WTC11 (cell line): ENCODE results near the gene ZMYM5. TPM values are rescaled to one million over a fixed set of nuclear protein-coding genes. Genes with fewer than 3 reads are reported as not detected.

Experiments
- ATAC-seq: fragments of 200-7000 bp; cut with Tn5 transposase; 2 replicates; pipeline ENCODE4 v1.10.0; 2021; ENCODE audit warnings: mild to moderate bottlenecking, moderate library complexity
- CTCF ChIA-PET: fragments of 300-600 bp; sonication (Branson Sonifier 250); formaldehyde crosslinking; loops from one replicate; lab custom pipeline; 2021; ENCODE audit warnings: antibody characterized with exemption; lab: Charles Lee
- POLR2A ChIA-PET: fragments of 350-600 bp; sonication (Branson Sonifier 250); formaldehyde crosslinking; loops from one replicate; lab custom pipeline; 2021; ENCODE audit warnings: antibody characterized with exemption; lab: Charles Lee
- DNase-seq: peaks from one replicate; pipeline ENCODE4 v3.0.0; 2021; ENCODE audit warnings: low spot score
- H3K27ac Mint-ChIP-seq: 2 replicates; pipeline ENCODE4 v1.8.0; 2021; ENCODE audit warnings: mixed read lengths
- H3K27me3 Mint-ChIP-seq: 2 replicates; pipeline ENCODE4 v1.8.0; 2021; ENCODE audit warnings: low read depth, mild to moderate bottlenecking, moderate library complexity, mixed read lengths
- H3K36me3 Mint-ChIP-seq: 2 replicates; pipeline ENCODE4 v1.8.0; 2021; ENCODE audit warnings: mixed read lengths
- H3K4me1 Mint-ChIP-seq: 2 replicates; pipeline ENCODE4 v1.8.0; 2022; ENCODE audit warnings: mixed read lengths
- H3K4me3 Mint-ChIP-seq: 2 replicates; pipeline ENCODE4 v1.8.0; 2021; ENCODE audit warnings: mild to moderate bottlenecking, moderate library complexity, mixed read lengths
- H3K9me3 Mint-ChIP-seq: 2 replicates; pipeline ENCODE4 v1.8.0; 2021; ENCODE audit warnings: mixed read lengths
- CDX4 ChIP-seq: fragments of 250-450 bp; sonication (Bioruptor Pico); IDR thresholded peaks from 2 replicates; pipeline ENCODE4 v1.9.0; 2021; ENCODE audit warnings: moderate library complexity, mild to moderate bottlenecking, inconsistent platforms, borderline replicate concordance
- E2F4 ChIP-seq: sonication (generic); formaldehyde crosslinking; IDR thresholded peaks from 2 replicates; pipeline ENCODE4 v1.8.1; 2022; ENCODE audit warnings: low read depth, mild to moderate bottlenecking, moderate library complexity, missing genetic modification reagents, borderline replicate concordance
- FOXJ3 ChIP-seq: sonication (generic); formaldehyde crosslinking; IDR thresholded peaks from 2 replicates; pipeline ENCODE4 v1.9.0; 2021; ENCODE audit warnings: missing genetic modification reagents, mild to moderate bottlenecking, borderline replicate concordance
- FOXK1 ChIP-seq: sonication (generic); formaldehyde crosslinking; IDR thresholded peaks from 2 replicates; pipeline ENCODE4 v1.8.0; 2022; ENCODE audit warnings: mild to moderate bottlenecking, moderate library complexity, missing genetic modification reagents
- GRHL2 ChIP-seq: fragments of 250-450 bp; sonication (Bioruptor Pico); IDR thresholded peaks from 2 replicates; pipeline ENCODE4 v1.8.0; 2022; ENCODE audit warnings: mild to moderate bottlenecking, moderate library complexity; ENCODE audit not compliant: insufficient replicate concordance, severe bottlenecking
- IRF2 ChIP-seq: sonication (generic); formaldehyde crosslinking; IDR thresholded peaks from 2 replicates; pipeline ENCODE4 v1.8.0; 2022; ENCODE audit warnings: low read depth, missing genetic modification reagents, borderline replicate concordance
- JUN ChIP-seq: sonication (generic); formaldehyde crosslinking; IDR thresholded peaks from 2 replicates; pipeline ENCODE4 v1.8.0; 2023; ENCODE audit warnings: mild to moderate bottlenecking, missing genetic modification reagents
- PRRX2 ChIP-seq: fragments of 250-450 bp; sonication (Bioruptor Pico); IDR thresholded peaks from 2 replicates; pipeline ENCODE4 v1.8.0; 2021; ENCODE audit warnings: mild to moderate bottlenecking
- SOX15 ChIP-seq: fragments of 250-450 bp; sonication (Bioruptor Pico); IDR thresholded peaks from 2 replicates; pipeline ENCODE4 v1.9.0; 2021; ENCODE audit warnings: mild to moderate bottlenecking
- SP1 ChIP-seq: sonication (generic); formaldehyde crosslinking; conservative IDR thresholded peaks from 2 replicates; pipeline ENCODE4 v1.8.1; 2022; ENCODE audit warnings: missing genetic modification reagents
- ZNF396 ChIP-seq: fragments of 250-450 bp; sonication (Bioruptor Pico); IDR thresholded peaks from 2 replicates; pipeline ENCODE4 v1.8.0; 2021; ENCODE audit warnings: mild to moderate bottlenecking, moderate library complexity, borderline replicate concordance
- ZNF532 ChIP-seq: fragments of 250-450 bp; sonication (Bioruptor Pico); IDR thresholded peaks from 2 replicates; pipeline ENCODE4 v1.9.0; 2021; ENCODE audit warnings: mild to moderate bottlenecking, borderline replicate concordance
- ZSCAN18 ChIP-seq: fragments of 250-450 bp; sonication (Bioruptor Pico); IDR thresholded peaks from 2 replicates; pipeline ENCODE4 v2.1.2; 2022; ENCODE audit warnings: mild to moderate bottlenecking, moderate library complexity
- total RNA-seq: library from RNA; stranded (reverse); gene quantifications from 3 replicates; pipeline ENCODE4 v1.2.3, GENCODE V29; 2021
- TF ChIP-seq, protein P1 (sequence below): sonication (generic); formaldehyde crosslinking; IDR thresholded peaks from 2 replicates; pipeline ENCODE4 v1.8.0; 2022; ENCODE audit warnings: missing genetic modification reagents
- TF ChIP-seq, protein P2 (sequence below): sonication (generic); formaldehyde crosslinking; IDR thresholded peaks from 2 replicates; pipeline ENCODE4 v1.8.0; 2023; ENCODE audit warnings: missing genetic modification reagents, mild to moderate bottlenecking, borderline replicate concordance
- TF ChIP-seq, protein P3 (sequence below): fragments of 250-450 bp; sonication (Bioruptor Pico); IDR thresholded peaks from 2 replicates; pipeline ENCODE4 v1.9.0; 2021; ENCODE audit warnings: mild to moderate bottlenecking

ZMYM5 gene
- total RNA-seq, 1 experiment from 2014 or later, result 10.3 TPM

- Mint-ChIP-seq H3K27ac (no peak overlapping the region), H3K27me3 (no peaks in the 10 kb centered on the region), H3K9me3 (no peaks in the 10 kb centered on the region), H3K36me3 (no peaks in the 10 kb centered on the region), H3K4me1 (no peaks in the 10 kb centered on the region), H3K4me3 (no peak overlapping the region)
- ATAC-seq (no peak), DNase-seq (no peak)
- POLR2A ChIA-PET, result no interaction called here
- CTCF ChIA-PET, result no interaction called here
- TF ChIP-seq JUN (CRISPR knock-in tag), result no peak
- TF ChIP-seq SOX15 (CRISPR knock-in tag), result no peak
- no peak for TF ChIP-seq IRF2 (CRISPR knock-in tag)
- no peak for TF ChIP-seq GRHL2 (CRISPR knock-in tag)
- TF ChIP-seq, protein P1, sequence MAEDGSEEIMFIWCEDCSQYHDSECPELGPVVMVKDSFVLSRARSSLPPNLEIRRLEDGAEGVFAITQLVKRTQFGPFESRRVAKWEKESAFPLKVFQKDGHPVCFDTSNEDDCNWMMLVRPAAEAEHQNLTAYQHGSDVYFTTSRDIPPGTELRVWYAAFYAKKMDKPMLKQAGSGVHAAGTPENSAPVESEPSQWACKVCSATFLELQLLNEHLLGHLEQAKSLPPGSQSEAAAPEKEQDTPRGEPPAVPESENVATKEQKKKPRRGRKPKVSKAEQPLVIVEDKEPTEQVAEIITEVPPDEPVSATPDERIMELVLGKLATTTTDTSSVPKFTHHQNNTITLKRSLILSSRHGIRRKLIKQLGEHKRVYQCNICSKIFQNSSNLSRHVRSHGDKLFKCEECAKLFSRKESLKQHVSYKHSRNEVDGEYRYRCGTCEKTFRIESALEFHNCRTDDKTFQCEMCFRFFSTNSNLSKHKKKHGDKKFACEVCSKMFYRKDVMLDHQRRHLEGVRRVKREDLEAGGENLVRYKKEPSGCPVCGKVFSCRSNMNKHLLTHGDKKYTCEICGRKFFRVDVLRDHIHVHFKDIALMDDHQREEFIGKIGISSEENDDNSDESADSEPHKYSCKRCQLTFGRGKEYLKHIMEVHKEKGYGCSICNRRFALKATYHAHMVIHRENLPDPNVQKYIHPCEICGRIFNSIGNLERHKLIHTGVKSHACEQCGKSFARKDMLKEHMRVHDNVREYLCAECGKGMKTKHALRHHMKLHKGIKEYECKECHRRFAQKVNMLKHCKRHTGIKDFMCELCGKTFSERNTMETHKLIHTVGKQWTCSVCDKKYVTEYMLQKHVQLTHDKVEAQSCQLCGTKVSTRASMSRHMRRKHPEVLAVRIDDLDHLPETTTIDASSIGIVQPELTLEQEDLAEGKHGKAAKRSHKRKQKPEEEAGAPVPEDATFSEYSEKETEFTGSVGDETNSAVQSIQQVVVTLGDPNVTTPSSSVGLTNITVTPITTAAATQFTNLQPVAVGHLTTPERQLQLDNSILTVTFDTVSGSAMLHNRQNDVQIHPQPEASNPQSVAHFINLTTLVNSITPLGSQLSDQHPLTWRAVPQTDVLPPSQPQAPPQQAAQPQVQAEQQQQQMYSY (CRISPR knock-in tag), result no peak
- no peak for TF ChIP-seq ZSCAN18 (CRISPR knock-in tag)
- TF ChIP-seq FOXK1 (CRISPR knock-in tag), result no peak
- TF ChIP-seq FOXJ3 (CRISPR knock-in tag), result no peak
- no peak for TF ChIP-seq E2F4 (CRISPR knock-in tag)
- TF ChIP-seq, protein P2, sequence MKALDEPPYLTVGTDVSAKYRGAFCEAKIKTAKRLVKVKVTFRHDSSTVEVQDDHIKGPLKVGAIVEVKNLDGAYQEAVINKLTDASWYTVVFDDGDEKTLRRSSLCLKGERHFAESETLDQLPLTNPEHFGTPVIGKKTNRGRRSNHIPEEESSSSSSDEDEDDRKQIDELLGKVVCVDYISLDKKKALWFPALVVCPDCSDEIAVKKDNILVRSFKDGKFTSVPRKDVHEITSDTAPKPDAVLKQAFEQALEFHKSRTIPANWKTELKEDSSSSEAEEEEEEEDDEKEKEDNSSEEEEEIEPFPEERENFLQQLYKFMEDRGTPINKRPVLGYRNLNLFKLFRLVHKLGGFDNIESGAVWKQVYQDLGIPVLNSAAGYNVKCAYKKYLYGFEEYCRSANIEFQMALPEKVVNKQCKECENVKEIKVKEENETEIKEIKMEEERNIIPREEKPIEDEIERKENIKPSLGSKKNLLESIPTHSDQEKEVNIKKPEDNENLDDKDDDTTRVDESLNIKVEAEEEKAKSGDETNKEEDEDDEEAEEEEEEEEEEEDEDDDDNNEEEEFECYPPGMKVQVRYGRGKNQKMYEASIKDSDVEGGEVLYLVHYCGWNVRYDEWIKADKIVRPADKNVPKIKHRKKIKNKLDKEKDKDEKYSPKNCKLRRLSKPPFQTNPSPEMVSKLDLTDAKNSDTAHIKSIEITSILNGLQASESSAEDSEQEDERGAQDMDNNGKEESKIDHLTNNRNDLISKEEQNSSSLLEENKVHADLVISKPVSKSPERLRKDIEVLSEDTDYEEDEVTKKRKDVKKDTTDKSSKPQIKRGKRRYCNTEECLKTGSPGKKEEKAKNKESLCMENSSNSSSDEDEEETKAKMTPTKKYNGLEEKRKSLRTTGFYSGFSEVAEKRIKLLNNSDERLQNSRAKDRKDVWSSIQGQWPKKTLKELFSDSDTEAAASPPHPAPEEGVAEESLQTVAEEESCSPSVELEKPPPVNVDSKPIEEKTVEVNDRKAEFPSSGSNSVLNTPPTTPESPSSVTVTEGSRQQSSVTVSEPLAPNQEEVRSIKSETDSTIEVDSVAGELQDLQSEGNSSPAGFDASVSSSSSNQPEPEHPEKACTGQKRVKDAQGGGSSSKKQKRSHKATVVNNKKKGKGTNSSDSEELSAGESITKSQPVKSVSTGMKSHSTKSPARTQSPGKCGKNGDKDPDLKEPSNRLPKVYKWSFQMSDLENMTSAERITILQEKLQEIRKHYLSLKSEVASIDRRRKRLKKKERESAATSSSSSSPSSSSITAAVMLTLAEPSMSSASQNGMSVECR (CRISPR knock-in tag), result no peak
- TF ChIP-seq, protein P3, sequence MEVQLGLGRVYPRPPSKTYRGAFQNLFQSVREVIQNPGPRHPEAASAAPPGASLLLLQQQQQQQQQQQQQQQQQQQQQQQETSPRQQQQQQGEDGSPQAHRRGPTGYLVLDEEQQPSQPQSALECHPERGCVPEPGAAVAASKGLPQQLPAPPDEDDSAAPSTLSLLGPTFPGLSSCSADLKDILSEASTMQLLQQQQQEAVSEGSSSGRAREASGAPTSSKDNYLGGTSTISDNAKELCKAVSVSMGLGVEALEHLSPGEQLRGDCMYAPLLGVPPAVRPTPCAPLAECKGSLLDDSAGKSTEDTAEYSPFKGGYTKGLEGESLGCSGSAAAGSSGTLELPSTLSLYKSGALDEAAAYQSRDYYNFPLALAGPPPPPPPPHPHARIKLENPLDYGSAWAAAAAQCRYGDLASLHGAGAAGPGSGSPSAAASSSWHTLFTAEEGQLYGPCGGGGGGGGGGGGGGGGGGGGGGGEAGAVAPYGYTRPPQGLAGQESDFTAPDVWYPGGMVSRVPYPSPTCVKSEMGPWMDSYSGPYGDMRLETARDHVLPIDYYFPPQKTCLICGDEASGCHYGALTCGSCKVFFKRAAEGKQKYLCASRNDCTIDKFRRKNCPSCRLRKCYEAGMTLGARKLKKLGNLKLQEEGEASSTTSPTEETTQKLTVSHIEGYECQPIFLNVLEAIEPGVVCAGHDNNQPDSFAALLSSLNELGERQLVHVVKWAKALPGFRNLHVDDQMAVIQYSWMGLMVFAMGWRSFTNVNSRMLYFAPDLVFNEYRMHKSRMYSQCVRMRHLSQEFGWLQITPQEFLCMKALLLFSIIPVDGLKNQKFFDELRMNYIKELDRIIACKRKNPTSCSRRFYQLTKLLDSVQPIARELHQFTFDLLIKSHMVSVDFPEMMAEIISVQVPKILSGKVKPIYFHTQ, result no peak
- no peak for TF ChIP-seq ZNF396 (CRISPR knock-in tag)
- TF ChIP-seq CDX4 (CRISPR knock-in tag), result no peak
- no peak for TF ChIP-seq SP1 (CRISPR knock-in tag)
- TF ChIP-seq ZNF532 (CRISPR knock-in tag), result no peak
- TF ChIP-seq PRRX2 (CRISPR knock-in tag), result no peak
These were observed 45.0 kb upstream of the ZMYM5 start for GRCh38 chr13:19908350-19908986.
